Glomerular endothelial cell (primary cell): ENCODE measurements around the gene INPP4A. TPM values are rescaled to one million over a fixed set of nuclear protein-coding genes. Genes with fewer than 3 reads are reported as not detected.

Experiments
- DNase-seq: peaks from one replicate; pipeline ENCODE4 v3.0.0-alpha.2; 2011; ENCODE audit warnings: low read depth, low spot score; ENCODE audit errors: extremely low read depth
- total RNA-seq: library from RNA; depleted of rRNA; stranded (reverse); fragments of >200 nt; gene quantifications from 2 replicates; pipeline ENCODE4 v1.2.3, GENCODE V29; 2015

Gene INPP4A
- total RNA-seq, 1 donor from 2014 or later: 30.6 TPM

DNA sequence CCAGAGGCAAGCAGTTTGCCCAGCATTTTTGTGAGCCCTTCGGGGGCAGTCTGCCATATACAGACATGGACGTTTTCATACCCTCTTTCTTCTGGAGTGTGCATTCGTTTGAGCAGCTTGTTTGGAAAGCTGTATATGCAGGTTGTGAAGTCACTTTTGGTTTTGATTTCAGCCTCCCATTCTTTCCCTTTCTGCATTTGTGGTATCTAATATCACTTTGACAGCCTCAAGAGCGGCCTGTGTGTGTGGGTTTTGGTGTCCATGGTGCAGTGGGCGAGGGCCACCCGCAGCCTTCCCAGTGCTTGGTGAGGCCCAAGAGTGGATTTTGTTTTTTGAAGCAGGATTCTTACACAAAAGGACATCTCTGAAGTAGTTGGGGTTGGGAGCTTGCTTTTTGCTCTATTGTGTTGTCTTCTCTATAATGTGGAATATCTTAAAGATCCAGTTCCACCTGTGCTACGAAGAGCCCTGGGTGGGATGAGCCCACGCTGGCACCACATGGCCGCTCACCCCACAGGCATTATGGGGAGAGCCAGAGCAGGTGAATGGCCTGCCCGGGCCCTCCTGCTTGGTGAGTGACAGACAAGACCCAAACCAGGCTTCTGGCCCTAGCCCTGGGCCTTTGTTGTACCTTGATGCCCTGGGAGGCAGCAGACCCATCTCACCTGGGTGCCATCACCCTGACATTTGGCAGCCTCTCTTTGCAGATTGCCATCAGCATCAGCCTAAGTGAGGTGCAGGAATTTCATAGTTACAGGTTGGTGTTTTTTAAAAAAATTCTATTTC, 29.5 kb downstream of the INPP4A start:
- no peak for DNase-seq

DNA sequence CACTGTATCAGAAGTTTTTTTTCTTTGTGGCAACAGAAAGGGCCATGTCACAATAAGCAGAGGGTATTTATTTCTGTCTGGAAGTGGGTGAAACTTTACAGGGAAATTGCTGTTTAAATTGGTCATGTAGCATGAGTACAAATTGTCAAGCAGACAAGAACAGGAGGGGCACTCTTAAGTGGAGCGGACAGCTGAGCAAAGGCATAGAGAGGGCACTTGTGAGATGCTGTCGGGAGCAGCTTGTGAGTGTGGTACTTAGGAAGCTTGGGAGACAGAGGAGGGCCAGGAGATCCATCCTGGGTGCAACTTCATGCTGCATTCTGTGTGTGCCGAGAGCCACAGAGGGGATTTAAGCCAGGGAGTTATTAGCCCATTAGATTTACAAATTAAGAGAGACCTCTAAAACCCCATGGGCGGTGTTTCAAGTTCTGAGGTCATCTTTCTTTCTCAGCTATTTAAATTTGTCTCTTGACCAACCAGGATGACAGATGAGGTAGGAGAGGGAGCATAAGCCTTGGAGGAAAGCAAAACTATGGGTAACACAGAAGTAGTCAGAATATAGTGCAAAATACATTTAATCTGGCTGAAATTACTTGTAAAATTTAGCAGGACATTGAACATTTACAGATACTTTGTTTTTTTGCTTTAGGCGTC, 30.4 kb downstream of the INPP4A start:
- no peak for DNase-seq

DNA sequence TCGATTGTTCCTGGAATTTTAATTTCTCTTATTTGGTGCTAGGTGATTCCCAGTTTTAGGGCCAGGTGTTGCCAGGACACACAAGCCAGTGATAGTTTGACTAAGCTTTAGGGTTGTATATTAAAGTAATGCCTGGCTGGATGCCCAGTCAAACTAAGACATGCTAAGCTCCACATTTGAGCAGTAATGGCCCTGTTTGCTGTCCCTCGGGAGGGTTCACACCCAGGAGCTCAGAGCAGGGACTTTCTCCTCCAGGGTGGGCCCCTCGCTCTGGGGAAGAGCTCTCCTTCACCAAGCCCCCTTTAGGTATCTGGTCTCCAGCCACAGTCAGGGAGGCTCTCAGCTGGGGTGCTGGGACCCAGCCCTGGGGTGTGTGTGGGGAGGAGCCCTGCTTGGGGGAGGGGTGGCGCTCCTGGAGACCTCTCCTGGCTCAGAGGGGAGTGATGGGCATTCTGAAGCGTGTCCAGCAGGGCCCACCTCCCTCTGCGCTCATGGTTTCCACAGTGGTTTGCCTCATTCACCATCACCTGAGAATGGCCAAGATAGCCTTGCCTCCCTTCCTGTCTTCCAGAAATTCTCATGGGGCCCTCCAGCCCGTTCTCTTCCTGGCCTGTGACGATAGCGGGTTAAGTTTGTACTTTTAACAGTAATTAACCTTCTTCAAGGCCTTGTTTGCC, 31.7 kb downstream of the INPP4A start:
- no peak for DNase-seq

DNA sequence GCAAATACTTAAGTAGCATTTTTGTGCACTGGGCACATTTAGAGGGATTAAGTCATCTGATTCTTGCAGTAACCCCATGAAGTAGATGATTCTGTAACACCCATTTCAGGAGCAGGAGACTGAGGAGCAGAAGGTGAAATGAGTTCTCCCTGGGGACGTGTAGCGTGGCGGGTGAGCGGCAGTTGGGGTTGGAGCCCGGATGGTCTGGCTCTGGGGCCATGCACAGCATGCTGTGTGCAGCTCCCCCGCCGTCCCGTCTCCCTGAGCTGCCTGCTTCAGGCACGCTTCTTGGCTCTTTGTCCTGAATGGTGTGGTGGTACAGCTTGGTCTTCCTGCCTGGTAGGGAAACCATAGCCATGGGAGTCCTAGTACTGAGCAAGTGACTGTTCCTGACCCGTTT, 32.4 kb downstream of the INPP4A start:
- no peak for DNase-seq

GRCh38 chr2:98477506-98477905, 32.8 kb downstream of the INPP4A start:
- DNase-seq: no peak

DNA sequence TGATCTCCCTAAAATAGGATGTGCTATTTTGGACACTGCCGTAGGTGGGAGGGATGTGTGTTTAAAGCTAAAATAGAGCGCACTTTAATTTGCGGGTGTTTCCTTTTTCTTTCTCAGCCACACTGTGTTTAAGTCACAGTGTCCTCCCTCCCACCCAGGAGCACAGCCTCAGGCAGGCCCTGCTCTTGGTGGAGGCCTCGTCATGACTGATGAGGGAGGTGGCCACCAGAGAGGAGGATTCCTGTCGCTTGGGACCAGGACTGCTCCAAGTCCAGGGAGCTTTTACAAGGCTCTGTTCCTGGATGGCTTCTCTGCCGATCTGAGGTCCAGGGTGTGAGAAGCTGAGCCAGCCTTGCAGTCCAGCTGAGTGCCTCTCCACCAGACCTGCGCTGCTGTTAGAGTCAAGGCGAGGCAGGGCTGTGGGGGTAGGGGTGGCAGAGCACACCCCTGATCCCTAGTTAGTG, 33.5 kb downstream of the INPP4A start:
- no peak for DNase-seq

GRCh38 chr2:98478907-98479306, 34.2 kb downstream of the INPP4A start:
- no peak for DNase-seq

DNA sequence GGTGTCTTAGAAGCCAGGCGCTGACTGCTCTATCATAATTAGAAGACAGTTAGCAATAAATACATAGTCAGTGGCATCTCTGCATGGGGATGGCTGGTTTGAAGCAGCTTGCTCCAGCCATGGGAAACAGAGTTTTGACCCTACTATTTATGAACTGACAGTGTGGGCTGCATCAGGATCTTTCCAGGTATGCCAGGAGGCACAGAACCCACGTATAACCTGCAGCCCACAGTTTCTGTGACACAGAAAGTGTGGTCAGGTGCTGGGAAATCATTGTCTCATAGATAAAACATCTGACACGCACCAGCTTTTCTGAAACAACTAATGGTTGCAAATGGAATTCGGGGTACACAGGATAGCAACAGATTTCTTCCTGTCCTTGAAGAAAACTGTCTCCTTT, 34.7 kb downstream of the INPP4A start:
- DNase-seq: no peak

- DNase-seq: no peak
Observed at GRCh38 chr2:98479959-98480524, 35.4 kb downstream of the INPP4A start.

GRCh38 chr2:98480598-98480997, 35.9 kb downstream of the INPP4A start:
- DNase-seq: no peak

GRCh38 chr2:98482362-98482761, 37.7 kb downstream of the INPP4A start:
- DNase-seq: no peak

DNA sequence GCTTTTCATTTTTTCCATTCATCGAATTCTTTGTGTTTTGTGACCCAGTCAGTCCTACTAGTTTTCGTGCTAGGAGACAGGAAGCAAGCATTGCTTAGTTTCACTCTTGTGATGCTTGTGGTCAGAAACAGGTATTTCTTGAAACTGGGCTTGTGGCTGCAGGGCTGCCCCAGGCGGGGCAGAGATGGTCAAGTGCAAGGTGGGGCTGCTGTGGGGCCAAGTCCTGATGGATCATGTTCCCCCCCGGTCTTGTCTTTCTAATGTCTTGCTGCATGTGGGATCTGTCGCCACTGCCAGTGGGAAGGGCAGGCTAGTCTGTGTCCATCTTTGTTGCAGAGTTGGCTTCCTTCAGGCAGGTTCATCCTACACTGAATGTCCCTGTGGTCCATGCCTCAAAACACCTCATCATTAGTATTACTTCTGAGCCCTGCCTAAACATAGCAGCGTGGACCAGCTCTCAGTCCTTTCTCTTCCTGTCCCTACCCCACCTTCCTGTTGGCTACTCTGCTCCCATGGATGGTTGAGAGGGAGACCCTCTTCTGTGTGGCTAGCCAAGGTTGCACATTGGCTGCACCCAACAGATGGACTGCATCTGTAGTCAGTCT, 38.7 kb downstream of the INPP4A start:
- DNase-seq: no peak

DNA sequence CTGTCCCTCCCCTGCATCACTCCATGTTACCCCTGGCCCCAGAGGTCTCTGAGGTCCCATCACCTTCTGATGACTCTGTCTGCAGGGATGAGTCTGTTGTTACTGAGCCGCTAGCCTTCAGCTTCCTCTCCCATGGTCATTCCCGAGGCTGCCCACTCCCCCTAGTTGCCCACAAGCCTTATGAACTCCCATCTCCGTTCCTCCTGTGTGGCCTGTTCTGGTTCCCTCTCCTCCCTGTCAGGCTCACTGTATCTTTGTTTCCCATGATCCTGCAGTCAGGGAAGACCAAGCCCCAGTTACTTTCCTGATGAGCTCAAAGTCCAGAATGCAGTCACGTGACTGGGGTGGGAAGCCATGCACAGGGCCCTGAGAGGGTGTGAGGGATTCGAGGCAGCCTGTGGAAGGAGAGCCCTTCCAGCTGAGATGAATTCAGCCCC, 39.5 kb downstream of the INPP4A start:
- no peak for DNase-seq

DNA sequence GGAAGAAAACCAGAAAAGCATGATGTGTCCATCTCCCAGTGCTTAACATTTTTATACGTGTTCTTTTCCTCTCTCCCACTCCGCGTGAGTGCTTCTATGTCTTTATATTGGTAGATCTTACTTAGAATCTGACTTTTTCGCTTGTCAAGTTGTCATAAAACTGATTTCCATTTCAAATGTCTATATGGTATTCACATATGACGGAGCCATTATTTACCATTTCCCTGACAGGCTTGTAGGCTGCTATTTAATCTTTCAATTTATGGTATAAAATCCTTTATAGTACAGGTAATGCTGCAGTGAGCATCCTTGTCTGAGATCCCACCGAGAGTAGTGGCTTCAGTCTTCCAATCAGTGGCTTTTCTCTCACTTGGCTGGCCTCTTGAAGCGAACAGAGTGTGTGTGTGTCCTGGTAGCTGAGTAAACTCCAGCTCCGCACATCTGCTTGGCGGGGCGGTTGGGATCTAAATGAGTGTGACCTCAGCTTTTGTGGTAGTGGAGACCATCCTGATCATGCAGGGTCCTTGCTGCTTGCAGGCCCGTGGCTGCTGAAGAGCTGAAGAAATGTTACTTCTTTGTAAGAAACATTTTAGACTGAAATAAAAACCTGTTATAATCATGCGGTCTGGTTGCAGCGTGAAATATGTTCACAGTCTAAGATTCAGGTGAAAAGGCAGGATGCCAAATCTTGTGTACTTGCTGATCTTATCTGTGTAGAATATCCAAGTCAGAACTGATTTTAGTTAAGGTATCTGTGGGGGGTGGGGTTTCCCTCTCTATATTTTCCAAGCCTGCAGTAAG, 40.2 kb downstream of the INPP4A start:
- no peak for DNase-seq

- DNase-seq: no peak
Observed at GRCh38 chr2:98485453-98485755, 40.7 kb downstream of the INPP4A start.

GRCh38 chr2:98486374-98486981, 41.8 kb downstream of the INPP4A start:
- no peak for DNase-seq

DNA sequence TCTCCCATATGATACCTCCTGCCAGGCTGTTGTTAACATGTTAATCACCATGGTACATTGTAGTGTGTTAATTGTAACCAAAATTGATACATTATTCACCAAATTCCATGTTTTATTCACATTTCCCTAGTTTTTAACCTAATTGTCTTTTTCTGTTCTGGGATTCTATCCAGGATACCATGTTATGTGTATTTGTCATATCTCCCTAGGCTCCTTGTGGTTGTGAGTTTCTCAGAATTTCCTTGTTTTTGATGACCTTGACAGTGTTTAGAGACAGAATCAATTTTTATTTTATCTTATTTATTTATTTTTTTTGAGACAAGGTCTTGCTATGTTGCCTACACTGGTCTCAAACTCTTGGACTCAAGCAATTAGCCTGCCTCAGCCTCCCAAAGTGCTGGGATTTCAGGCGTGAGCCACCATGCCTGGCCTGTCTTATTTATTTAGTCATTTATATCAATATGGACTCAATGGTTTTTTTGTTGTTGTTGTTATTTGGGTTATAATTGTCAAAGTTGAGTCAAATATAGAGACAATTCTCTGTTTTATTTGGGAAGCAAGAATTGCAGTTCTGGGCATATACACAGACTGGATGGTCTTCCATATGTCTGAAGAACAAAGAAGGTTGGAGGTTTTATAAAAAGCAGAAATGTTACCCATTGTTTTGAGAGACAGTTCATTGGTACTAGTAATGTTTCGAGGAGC, 42.6 kb downstream of the INPP4A start:
- no peak for DNase-seq

- DNase-seq: no peak
Observed at GRCh38 chr2:98487806-98488189, 43.1 kb downstream of the INPP4A start.

- DNase-seq: no peak
Observed at GRCh38 chr2:98488252-98488651, 43.6 kb downstream of the INPP4A start.
